Esophagus squamous epithelium (tissue), 4 donors: Measurements from ENCODE around the gene HSPA1L.

Experiments used
- POLR2A ChIP-seq, 4 donors: fragments of 450-650 bp; IDR thresholded peaks; one replicate each; pipeline ENCODE4 v1.6.1; 2017; ENCODE audit warnings: antibody characterized with exemption in 4 of 4, mild to moderate bottlenecking in 4 of 4, moderate library complexity in 3 of 4
- TF ChIP-seq, protein P1 (sequence below), 6 experiments: fragments of 450-650 bp in 4 of 6; fragments of 200-600 bp in 2 of 6; sonication (generic) in 2 of 6; IDR thresholded peaks; one replicate each; pipeline ENCODE4 v1.5.1; 2016 to 2019; ENCODE audit warnings: antibody characterized with exemption in 6 of 6, mild to moderate bottlenecking in 4 of 6, moderate library complexity in 4 of 6

DNA sequence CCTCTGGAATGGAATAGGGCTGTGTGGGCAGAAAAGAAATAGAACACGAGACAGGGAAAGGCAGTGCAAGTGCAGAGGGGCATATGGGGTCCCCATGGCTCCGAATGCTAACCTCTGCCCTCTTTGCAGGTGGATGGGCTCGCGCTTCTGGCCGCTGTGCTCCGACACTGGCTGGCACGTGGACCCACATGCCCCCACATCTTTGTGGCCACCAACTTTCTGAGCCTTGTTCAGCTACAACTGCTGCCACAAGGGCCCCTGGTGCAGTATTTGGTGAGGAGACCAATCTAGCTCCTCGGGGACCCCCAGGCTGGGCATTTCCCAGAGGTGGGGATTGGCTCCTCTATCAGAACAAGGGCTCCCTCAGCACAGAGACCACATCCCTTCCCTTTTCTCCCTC, 53.7 kb downstream of the HSPA1L start:
- TF ChIP-seq POLR2A (IDR thresholded peaks at IDR 0.05) = no peak
- TF ChIP-seq, protein P1, sequence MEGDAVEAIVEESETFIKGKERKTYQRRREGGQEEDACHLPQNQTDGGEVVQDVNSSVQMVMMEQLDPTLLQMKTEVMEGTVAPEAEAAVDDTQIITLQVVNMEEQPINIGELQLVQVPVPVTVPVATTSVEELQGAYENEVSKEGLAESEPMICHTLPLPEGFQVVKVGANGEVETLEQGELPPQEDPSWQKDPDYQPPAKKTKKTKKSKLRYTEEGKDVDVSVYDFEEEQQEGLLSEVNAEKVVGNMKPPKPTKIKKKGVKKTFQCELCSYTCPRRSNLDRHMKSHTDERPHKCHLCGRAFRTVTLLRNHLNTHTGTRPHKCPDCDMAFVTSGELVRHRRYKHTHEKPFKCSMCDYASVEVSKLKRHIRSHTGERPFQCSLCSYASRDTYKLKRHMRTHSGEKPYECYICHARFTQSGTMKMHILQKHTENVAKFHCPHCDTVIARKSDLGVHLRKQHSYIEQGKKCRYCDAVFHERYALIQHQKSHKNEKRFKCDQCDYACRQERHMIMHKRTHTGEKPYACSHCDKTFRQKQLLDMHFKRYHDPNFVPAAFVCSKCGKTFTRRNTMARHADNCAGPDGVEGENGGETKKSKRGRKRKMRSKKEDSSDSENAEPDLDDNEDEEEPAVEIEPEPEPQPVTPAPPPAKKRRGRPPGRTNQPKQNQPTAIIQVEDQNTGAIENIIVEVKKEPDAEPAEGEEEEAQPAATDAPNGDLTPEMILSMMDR (IDR thresholded peaks at IDR 0.05) = no peak
